Measurements from ENCODE around the gene EFCAB11. TPM values are rescaled to one million over a fixed set of nuclear protein-coding genes. Genes with fewer than 3 reads are reported as not detected.

Gene EFCAB11
- total and polyA plus RNA-seq, 2 experiments from 2014 or later: 7.7 to 24.6 TPM

- TF ChIP-seq ZNF462 (CRISPR knock-in tag; IDR thresholded peaks at IDR 0.05) (no peak), EZH2phosphoT487 (IDR thresholded peaks at IDR 0.05; ENCODE audit: unreplicated experiment) (no peak), NANOG (IDR thresholded peaks at IDR 0.05; ENCODE audit: borderline replicate concordance) (no peak), POLR2AphosphoS5 (IDR thresholded peaks at IDR 0.05; ENCODE audit: low read depth) (no peak), ZNF331 (CRISPR knock-in tag; IDR thresholded peaks at IDR 0.05; ENCODE audit: low read depth) (no peak)
These were observed 23.1 kb upstream of the EFCAB11 start (continued) for GRCh38 chr14:89977668-89978067.

DNA sequence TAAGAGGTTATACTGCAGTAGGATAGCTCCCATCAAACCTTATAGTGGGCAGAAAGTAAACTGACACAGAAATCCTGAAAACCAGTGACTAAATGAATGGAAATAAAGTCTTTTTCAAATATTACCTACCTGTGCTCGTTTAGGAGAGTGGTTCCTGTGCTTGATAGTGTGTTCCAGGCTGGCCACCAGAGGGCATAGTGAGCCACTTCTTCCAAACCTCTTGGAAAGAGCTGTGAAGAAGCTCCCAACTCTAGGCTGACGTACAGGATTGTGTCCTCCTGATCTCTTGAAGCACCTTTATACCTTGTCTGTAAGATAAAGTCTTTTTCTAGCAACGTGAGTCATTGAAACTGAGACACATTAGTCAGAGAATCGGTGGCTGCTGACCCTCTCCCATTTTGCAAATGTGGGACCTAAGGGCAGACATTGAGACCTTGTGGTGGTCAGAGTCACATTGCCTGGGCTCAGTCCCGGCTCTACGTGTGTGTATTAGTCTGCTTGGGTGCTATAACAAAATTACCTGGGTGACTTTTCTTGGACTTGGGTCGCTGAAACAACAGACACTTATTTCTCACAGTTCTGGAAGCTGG is 18.8 kb upstream of the EFCAB11 start:
- Histone ChIP-seq H3K9me2 (ENCODE audit: insufficient read depth) (no peaks in the 10 kb centered on the region), H3K4me3 (no peak overlapping the region), H3K27me3 (ENCODE audit: insufficient read depth) (no peaks in the 10 kb centered on the region), H2AFZ (no peak overlapping the region), H3K4me1 (ENCODE audit: insufficient read depth) (no peaks in the 10 kb centered on the region), H3K36me3 (ENCODE audit: insufficient read depth) (peaks cover 25% of the 10 kb centered on the region), H3K27ac (ENCODE audit: low read depth) (no peak overlapping the region), H4K20me1 (replicated peaks; ENCODE audit: insufficient read depth) (peaks cover 5% of the 10 kb centered on the region; the same call in 1 of the 2 replicates), H3K79me2 (replicated peaks; ENCODE audit: insufficient read depth) (no peaks in the 10 kb centered on the region), H3F3A (replicated peaks; ENCODE audit: low read depth) (no peaks in the 10 kb centered on the region), H3K4me2 (no peak overlapping the region)
- Mint-ChIP-seq H3K27ac (no peak overlapping the region), H3K36me3 (ENCODE audit: low read depth) (peaks cover 44% of the 10 kb centered on the region), H3K27me3 (ENCODE audit: insufficient read depth, low read depth, poor library complexity) (no peaks in the 10 kb centered on the region), H3K4me1 (no peaks in the 10 kb centered on the region), H3K9me3 (no peaks in the 10 kb centered on the region), H3K4me3 (no peak overlapping the region)
- ATAC-seq (peak; percentile 97), DNase-seq (ENCODE audit: low spot score) (peak; percentile 84)
- TF ChIP-seq, protein P1, sequence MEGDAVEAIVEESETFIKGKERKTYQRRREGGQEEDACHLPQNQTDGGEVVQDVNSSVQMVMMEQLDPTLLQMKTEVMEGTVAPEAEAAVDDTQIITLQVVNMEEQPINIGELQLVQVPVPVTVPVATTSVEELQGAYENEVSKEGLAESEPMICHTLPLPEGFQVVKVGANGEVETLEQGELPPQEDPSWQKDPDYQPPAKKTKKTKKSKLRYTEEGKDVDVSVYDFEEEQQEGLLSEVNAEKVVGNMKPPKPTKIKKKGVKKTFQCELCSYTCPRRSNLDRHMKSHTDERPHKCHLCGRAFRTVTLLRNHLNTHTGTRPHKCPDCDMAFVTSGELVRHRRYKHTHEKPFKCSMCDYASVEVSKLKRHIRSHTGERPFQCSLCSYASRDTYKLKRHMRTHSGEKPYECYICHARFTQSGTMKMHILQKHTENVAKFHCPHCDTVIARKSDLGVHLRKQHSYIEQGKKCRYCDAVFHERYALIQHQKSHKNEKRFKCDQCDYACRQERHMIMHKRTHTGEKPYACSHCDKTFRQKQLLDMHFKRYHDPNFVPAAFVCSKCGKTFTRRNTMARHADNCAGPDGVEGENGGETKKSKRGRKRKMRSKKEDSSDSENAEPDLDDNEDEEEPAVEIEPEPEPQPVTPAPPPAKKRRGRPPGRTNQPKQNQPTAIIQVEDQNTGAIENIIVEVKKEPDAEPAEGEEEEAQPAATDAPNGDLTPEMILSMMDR (conservative IDR thresholded peaks at IDR 0.05; ENCODE audit: low read depth in 2 of 2): peak; percentile 88 to 97
- TF ChIP-seq POLR2AphosphoS5 (IDR thresholded peaks at IDR 0.05; ENCODE audit: low read depth): no peak
- no peak for TF ChIP-seq STAT1 (IDR thresholded peaks at IDR 0.05; ENCODE audit: unreplicated experiment)

All from GM23338 (cell line).